AG04449 (cell line): ENCODE data around the gene SCN8A.
A peak's percentile ranks its signal among the peaks of the same experiment; 100 is the strongest.

Experiments
- CTCF ChIA-PET: fragments of 350-600 bp; formaldehyde crosslinking; extraction: SDS; loops from one replicate; lab custom pipeline; 2021; ENCODE audit warnings: antibody characterized with exemption; lab: Yijun Ruan, JAX
- POLR2A ChIA-PET: fragments of 400-600, 350-600 bp; formaldehyde crosslinking; extraction: SDS; loops from one replicate; lab custom pipeline; 2020; ENCODE audit warnings: antibody characterized with exemption, inconsistent platforms; lab: Yijun Ruan, JAX
- DNase-seq: peaks from one replicate; pipeline ENCODE4 v3.0.0-alpha.2; 2010; ENCODE audit warnings: low read depth, low spot score
- H3K4me3 ChIP-seq: 2 replicates; pipeline ENCODE4 v1.5.1; 2011; ENCODE audit warnings: low read depth, mild to moderate bottlenecking, control low read depth, low read length
- CTCF ChIP-seq: IDR thresholded peaks from one replicate; pipeline ENCODE4 v1.5.1; 2011; ENCODE audit warnings: mild to moderate bottlenecking, moderate library complexity, low read length, control low read depth, inconsistent platforms; ENCODE audit not compliant: insufficient read depth; ENCODE audit errors: missing control alignments

SCN8A gene

GRCh38 chr12:51779876-51780275, 188.8 kb downstream of the SCN8A start:
- no peak for DNase-seq
- ChIA-PET POLR2A (no interaction called here), CTCF (interaction anchor here (0.9 kb wide), 1 partner anchor 10 kb away, joined by 3 read pairs; no protein-coding TSS in a partner anchor)
- no peak for TF ChIP-seq CTCF
- H3K4me3 ChIP-seq: no peak overlapping the region

GRCh38 chr12:51784688-51785087, 193.7 kb downstream of the SCN8A start:
- ChIA-PET POLR2A (no interaction called here), CTCF (interaction anchor here (1.4 kb wide), 1 partner anchor 251 kb away, joined by 3 read pairs; no protein-coding TSS in a partner anchor)
- H3K4me3 ChIP-seq: no peak overlapping the region
- no peak for TF ChIP-seq CTCF
- no peak for DNase-seq

GRCh38 chr12:51785906-51786305, 194.9 kb downstream of the SCN8A start:
- DNase-seq: no peak
- ChIA-PET POLR2A (no interaction called here), CTCF (interaction anchor here (0.9 to 2.3 kb wide), 3 partner anchors 11 to 252 kb away, joined by 3 to 7 read pairs (median 3); no protein-coding TSS in a partner anchor)
- no peak overlapping the region for H3K4me3 ChIP-seq
- no peak for TF ChIP-seq CTCF

- CTCF ChIA-PET: interaction anchor here (1.1 to 5.0 kb wide), 3 partner anchors 9 to 67 kb away, joined by 3 to 21 read pairs (median 3); a partner anchor contains a TSS
- TF ChIP-seq CTCF: no peak
- POLR2A ChIA-PET: no interaction called here
- H3K4me3 ChIP-seq: no peak overlapping the region
- peak; percentile 71 for DNase-seq
Measured at GRCh38 chr12:51788876-51789275, 197.8 kb downstream of the SCN8A start.

- no peak for DNase-seq
- CTCF ChIA-PET: interaction anchor here (0.9 to 5.0 kb wide), 3 partner anchors 10 to 28 kb away, joined by 4 to 21 read pairs (median 4); a partner anchor contains a TSS
- TF ChIP-seq CTCF: no peak
- POLR2A ChIA-PET: interaction anchor here (0.6 kb wide), 1 partner anchor 333 kb away, joined by 4 read pairs; no protein-coding TSS in a partner anchor
- no peak overlapping the region for H3K4me3 ChIP-seq
Measured at GRCh38 chr12:51792417-51792816, 201.4 kb downstream of the SCN8A start.

- POLR2A ChIA-PET: no interaction called here
- no peak overlapping the region for H3K4me3 ChIP-seq
- DNase-seq: no peak
- CTCF ChIA-PET: interaction anchor here (1.2 to 1.7 kb wide), 2 partner anchors 27 to 372 kb away, joined by 3 to 4 read pairs; no protein-coding TSS in a partner anchor
- TF ChIP-seq CTCF: no peak
Measured at GRCh38 chr12:51793201-51793600, 202.2 kb downstream of the SCN8A start.
